SH-SY5Y (cell line): ENCODE results near the gene ERICH6.

ENCODE experiments used
- GATA2 ChIP-seq: IDR thresholded peaks from 2 replicates; pipeline ENCODE4 v1.6.1; 2011; ENCODE audit warnings: mild to moderate bottlenecking, low read depth, low read length
- GATA3 ChIP-seq: IDR thresholded peaks from 2 replicates; pipeline ENCODE4 v1.6.1; 2011; ENCODE audit warnings: low read depth, mild to moderate bottlenecking, low read length, moderate library complexity

- TF ChIP-seq GATA3 (no peak), GATA2 (no peak)
Observed at GRCh38 chr3:150744919-150745211, 41.1 kb upstream of the ERICH6 start.
